Measurements from ENCODE around the gene PIK3AP1. TPM values are rescaled to one million over a fixed set of nuclear protein-coding genes. Genes with fewer than 3 reads are reported as not detected.

The PIK3AP1 gene
- polyA plus RNA-seq, 3 donors from 2014 or later: 87.4 to 186 (median 98.3) TPM

- no peak for DNase-seq
- Mint-ChIP-seq H3K27ac (peak overlapping the region; percentile 31 to 72 (median 40)), H3K4me3 (peak overlapping the region in 3 of 5 donors; percentile 15 to 26 (median 21)), H3K9me3 (no peaks in the 10 kb centered on the region), H3K36me3 (peaks cover 4 to 17% (median 14%) of the 10 kb centered on the region in 3 donors), H3K4me1 (peaks cover 70 to 86% of the 10 kb centered on the region in 2 donors), H3K27me3 (ENCODE audit: low read depth in 3 of 3) (peaks cover under 1 to 12% (median under 1%) of the 10 kb centered on the region in 3 donors)
These were observed 5.5 kb downstream of the PIK3AP1 start for GRCh38 chr10:96714746-96715255.

GRCh38 chr10:96714031-96714590, 6.2 kb downstream of the PIK3AP1 start:
- Mint-ChIP-seq H3K9me3 (no peaks in the 10 kb centered on the region), H3K27me3 (ENCODE audit: low read depth in 3 of 3) (peaks cover 0 to 9% (median 0%) of the 10 kb centered on the region in 3 donors), H3K36me3 (peaks cover 4 to 19% (median 17%) of the 10 kb centered on the region in 3 donors), H3K4me3 (peak overlapping the region in 2 of 5 donors; percentile 12 to 33), H3K4me1 (peaks cover 63 to 85% of the 10 kb centered on the region in 2 donors), H3K27ac (peak overlapping the region; percentile 25 to 70 (median 46))
- no peak for DNase-seq

GRCh38 chr10:96712662-96713271, 7.5 kb downstream of the PIK3AP1 start:
- H3K27ac Mint-ChIP-seq: peak overlapping the region; percentile 4 to 72 (median 62)
- peaks cover 0 to 8% (median 0%) of the 10 kb centered on the region in 3 donors for H3K27me3 Mint-ChIP-seq (ENCODE audit: low read depth in 3 of 3)
- no peak overlapping the region for H3K4me3 Mint-ChIP-seq
- peaks cover 9 to 26% (median 20%) of the 10 kb centered on the region in 3 donors for H3K36me3 Mint-ChIP-seq
- no peak for DNase-seq
- no peaks in the 10 kb centered on the region for H3K9me3 Mint-ChIP-seq
- peaks cover 50 to 75% of the 10 kb centered on the region in 2 donors for H3K4me1 Mint-ChIP-seq

- no peaks in the 10 kb centered on the region for H3K9me3 Mint-ChIP-seq
- peak overlapping the region in 1 of 5 donors; percentile 17 for H3K4me3 Mint-ChIP-seq
- DNase-seq: no peak
- H3K27me3 Mint-ChIP-seq (ENCODE audit: low read depth in 3 of 3): no peaks in the 10 kb centered on the region
- peaks cover 41 to 74% of the 10 kb centered on the region in 2 donors for H3K4me1 Mint-ChIP-seq
- H3K27ac Mint-ChIP-seq: peak overlapping the region in 5 of 6 donors; percentile 45 to 82 (median 69)
- H3K36me3 Mint-ChIP-seq: peaks cover 16 to 38% (median 20%) of the 10 kb centered on the region in 3 donors
These were observed 9.1 kb downstream of the PIK3AP1 start for GRCh38 chr10:96711048-96711728.

GRCh38 chr10:96709525-96709924, 10.8 kb downstream of the PIK3AP1 start:
- no peak overlapping the region for H3K4me3 Mint-ChIP-seq
- peaks cover 44 to 75% of the 10 kb centered on the region in 2 donors for H3K4me1 Mint-ChIP-seq
- H3K36me3 Mint-ChIP-seq: peaks cover 20 to 39% (median 21%) of the 10 kb centered on the region in 3 donors
- no peaks in the 10 kb centered on the region for H3K9me3 Mint-ChIP-seq
- H3K27ac Mint-ChIP-seq: no peak overlapping the region
- DNase-seq: no peak
- no peaks in the 10 kb centered on the region for H3K27me3 Mint-ChIP-seq (ENCODE audit: low read depth in 3 of 3)

GRCh38 chr10:96708996-96709395, 11.3 kb downstream of the PIK3AP1 start:
- Mint-ChIP-seq H3K4me3 (no peak overlapping the region), H3K27ac (peak overlapping the region in 3 of 6 donors; percentile 51 to 66 (median 51)), H3K36me3 (peaks cover 21 to 42% (median 21%) of the 10 kb centered on the region in 3 donors)

GRCh38 chr10:96708456-96708855, 11.9 kb downstream of the PIK3AP1 start:
- Mint-ChIP-seq H3K4me1 (peaks cover 44 to 75% of the 10 kb centered on the region in 2 donors), H3K36me3 (peaks cover 21 to 44% (median 24%) of the 10 kb centered on the region in 3 donors), H3K4me3 (no peak overlapping the region), H3K27ac (peak overlapping the region in 2 of 6 donors; percentile 51 to 55), H3K9me3 (no peaks in the 10 kb centered on the region), H3K27me3 (ENCODE audit: low read depth in 3 of 3) (peaks cover 0 to 2% (median 0%) of the 10 kb centered on the region in 3 donors)
- no peak for DNase-seq

More at GRCh38 chr10:96708996-96709395, 11.3 kb downstream of the PIK3AP1 start:
- Mint-ChIP-seq H3K27me3 (ENCODE audit: low read depth in 3 of 3) (no peaks in the 10 kb centered on the region), H3K9me3 (no peaks in the 10 kb centered on the region), H3K4me1 (peaks cover 44 to 75% of the 10 kb centered on the region in 2 donors)
- DNase-seq: no peak

- Mint-ChIP-seq H3K36me3 (peaks cover 18 to 43% (median 25%) of the 10 kb centered on the region in 3 donors), H3K9me3 (no peaks in the 10 kb centered on the region), H3K27me3 (ENCODE audit: low read depth in 3 of 3) (peaks cover 0 to 2% (median 0%) of the 10 kb centered on the region in 3 donors), H3K4me3 (no peak overlapping the region), H3K27ac (peak overlapping the region; percentile 7 to 75 (median 64)), H3K4me1 (peaks cover 50 to 73% of the 10 kb centered on the region in 2 donors)
- no peak for DNase-seq
These were observed 13.9 kb downstream of the PIK3AP1 start for GRCh38 chr10:96706331-96706853.

- H3K27ac Mint-ChIP-seq: peak overlapping the region; percentile 37 to 83 (median 79)
- DNase-seq: no peak
- no peaks in the 10 kb centered on the region for H3K9me3 Mint-ChIP-seq
- peaks cover 0 to 5% (median 0%) of the 10 kb centered on the region in 3 donors for H3K27me3 Mint-ChIP-seq (ENCODE audit: low read depth in 3 of 3)
- peaks cover 21 to 46% (median 24%) of the 10 kb centered on the region in 3 donors for H3K36me3 Mint-ChIP-seq
- peaks cover 56 to 75% of the 10 kb centered on the region in 2 donors for H3K4me1 Mint-ChIP-seq
- H3K4me3 Mint-ChIP-seq: no peak overlapping the region
These were observed 15.2 kb downstream of the PIK3AP1 start for GRCh38 chr10:96705134-96705533.

GRCh38 chr10:96704563-96704962, 15.8 kb downstream of the PIK3AP1 start:
- Mint-ChIP-seq H3K9me3 (no peaks in the 10 kb centered on the region), H3K27ac (peak overlapping the region; percentile 58 to 83 (median 79)), H3K27me3 (ENCODE audit: low read depth in 3 of 3) (peaks cover 0 to 5% (median 0%) of the 10 kb centered on the region in 3 donors), H3K4me1 (peaks cover 60 to 79% of the 10 kb centered on the region in 2 donors), H3K4me3 (peak overlapping the region in 2 of 5 donors; percentile 9 to 22), H3K36me3 (peaks cover 21 to 52% (median 24%) of the 10 kb centered on the region in 3 donors)
- DNase-seq: no peak

GRCh38 chr10:96703358-96703757, 17.0 kb downstream of the PIK3AP1 start:
- H3K4me1 Mint-ChIP-seq: peaks cover 62 to 78% of the 10 kb centered on the region in 2 donors
- H3K9me3 Mint-ChIP-seq: no peaks in the 10 kb centered on the region
- DNase-seq: no peak
- H3K27me3 Mint-ChIP-seq (ENCODE audit: low read depth in 3 of 3): peaks cover 0 to 5% (median 0%) of the 10 kb centered on the region in 3 donors
- H3K36me3 Mint-ChIP-seq: peaks cover 20 to 46% (median 21%) of the 10 kb centered on the region in 3 donors
- H3K4me3 Mint-ChIP-seq: peak overlapping the region in 1 of 5 donors; percentile 43
- peak overlapping the region; percentile 48 to 86 (median 80) for H3K27ac Mint-ChIP-seq

- Mint-ChIP-seq H3K4me3 (peak overlapping the region; percentile 55 to 85 (median 81)), H3K27me3 (ENCODE audit: low read depth in 3 of 3) (peaks cover 0 to 5% (median 0%) of the 10 kb centered on the region in 3 donors), H3K4me1 (peaks cover 76 to 82% of the 10 kb centered on the region in 2 donors), H3K9me3 (no peaks in the 10 kb centered on the region), H3K27ac (peak overlapping the region; percentile 70 to 94 (median 88)), H3K36me3 (peaks cover 17 to 31% (median 18%) of the 10 kb centered on the region in 3 donors)
- DNase-seq: no peak
These were observed 19.0 kb downstream of the PIK3AP1 start for GRCh38 chr10:96701265-96701664.

Measured in immature natural killer cell (primary cell).